GM21381 (cell line): Measurements from ENCODE around the gene ARHGEF2.
A peak's percentile ranks its signal among the peaks of the same experiment; 100 is the strongest.

Source experiments
- ATAC-seq: cut with Tn5 transposase; IDR thresholded peaks from one replicate; pipeline ENCODE4 v1.9.1; 2021; ENCODE audit warnings: mild to moderate bottlenecking, moderate library complexity; ENCODE audit not compliant: unreplicated experiment

The ARHGEF2 gene

DNA sequence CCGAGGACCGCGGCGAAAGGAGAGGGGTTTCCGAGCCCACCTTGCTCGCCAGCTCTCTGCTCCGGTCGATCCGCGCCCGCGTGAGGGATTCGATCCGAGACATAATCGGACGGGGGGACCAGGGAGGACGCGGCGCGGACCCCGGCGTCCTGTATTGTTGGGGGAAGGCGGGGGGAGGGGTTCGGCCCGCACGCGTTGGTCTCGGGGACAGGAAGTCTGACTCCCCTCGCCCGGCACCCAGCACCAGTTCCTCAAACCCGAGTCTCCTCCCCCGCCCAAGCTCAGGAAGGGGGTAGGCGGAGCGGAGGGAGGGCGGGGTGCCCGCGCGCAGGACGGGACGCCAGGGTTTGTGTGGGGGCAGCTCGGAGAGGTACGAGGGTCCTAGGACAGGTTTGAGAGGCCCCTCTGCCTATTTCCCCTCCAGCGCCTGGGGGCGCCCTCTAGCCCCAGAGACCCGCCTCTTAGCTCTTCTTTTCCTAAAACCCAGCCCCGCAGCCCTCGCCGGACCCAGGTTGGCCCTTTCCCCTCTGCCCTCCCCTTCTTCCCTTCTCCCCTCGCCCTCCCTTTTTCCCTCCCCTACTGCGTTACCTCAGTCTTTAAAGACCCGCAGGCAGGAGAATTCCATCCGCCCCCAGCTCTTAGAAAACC lies at the start of gene ARHGEF2:
ARHGEF2 (minus strand) TSS at position 223 of the 648 bp plus-strand sequence; CDS start at position 103, 120 bp downstream.
- ATAC-seq, result peak; percentile 37

DNA sequence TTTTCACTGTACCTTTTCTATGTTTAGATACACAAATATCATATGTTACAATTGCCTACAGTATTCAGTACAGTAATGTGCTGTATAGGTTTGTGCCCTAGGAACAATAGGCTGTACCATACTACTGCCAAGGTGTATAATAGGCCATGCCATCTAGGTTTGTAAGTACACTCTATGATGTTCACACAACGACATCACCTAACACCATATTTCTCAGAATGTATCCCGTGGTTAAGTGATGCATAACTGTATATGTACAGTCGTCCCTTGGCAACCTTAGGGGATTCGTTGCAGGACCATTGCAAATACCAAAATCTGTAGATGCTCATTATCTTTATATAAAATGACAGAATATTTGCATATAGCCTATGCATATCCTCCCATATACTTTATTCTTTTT lies 48.2 kb upstream of the ARHGEF2 start:
- no peak for ATAC-seq

DNA sequence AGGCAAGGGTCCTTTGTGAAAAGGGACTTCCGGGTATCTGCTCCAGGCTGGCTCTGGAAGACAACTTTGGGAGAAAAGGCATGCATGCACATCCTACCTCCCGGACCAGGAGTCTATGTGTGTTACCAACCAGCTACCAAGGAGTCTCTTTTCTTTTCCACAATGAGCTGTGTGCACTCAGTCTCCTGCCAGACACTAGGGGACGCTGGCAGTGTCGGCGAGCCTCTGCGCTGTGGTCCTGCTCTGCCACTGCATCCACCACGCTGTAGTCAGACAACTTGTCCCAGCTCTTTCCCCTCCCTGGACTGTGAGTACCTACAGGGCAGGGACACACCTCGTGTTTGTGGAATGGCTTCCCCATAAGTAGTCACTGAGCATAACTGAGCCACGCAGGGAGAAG lies 47.5 kb upstream of the ARHGEF2 start:
- ATAC-seq, result no peak

DNA sequence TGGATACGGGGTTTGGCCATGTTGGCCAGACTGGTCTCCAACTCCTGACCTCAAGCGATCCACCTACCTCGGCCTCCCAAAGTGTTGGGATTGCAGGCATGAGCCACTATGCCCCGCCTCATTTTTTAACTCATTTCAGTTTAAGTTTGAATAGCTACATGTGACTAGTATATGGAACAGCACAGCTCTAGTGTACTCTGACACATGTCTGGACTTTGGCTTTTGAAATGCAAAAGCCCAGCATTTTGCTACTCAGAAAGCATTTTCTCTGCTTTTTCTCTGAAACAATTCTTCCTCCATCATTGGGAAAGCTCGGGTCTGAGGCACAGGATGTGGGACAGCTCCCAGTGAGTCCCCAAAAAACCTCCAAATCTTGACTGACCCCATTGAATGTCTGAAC lies 46.5 kb upstream of the ARHGEF2 start:
- ATAC-seq, result no peak

DNA sequence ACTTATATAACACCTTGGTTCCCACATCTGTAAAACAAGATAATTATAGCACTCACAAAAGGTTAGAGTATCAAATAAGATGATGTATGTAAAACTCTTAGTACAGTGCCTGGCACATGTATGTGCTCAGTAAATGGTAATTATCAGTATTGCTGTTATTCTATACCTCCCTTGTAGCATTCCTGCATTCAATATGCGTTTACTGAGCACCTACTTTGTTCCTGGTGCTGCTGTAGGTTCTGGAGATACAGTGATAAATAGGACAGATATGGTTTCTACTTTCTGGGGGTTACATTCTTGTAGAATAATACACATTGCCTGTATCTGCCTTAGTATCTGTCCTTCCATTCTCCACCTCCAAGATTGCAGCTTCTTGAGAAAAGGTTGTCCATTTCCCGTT lies 43.6 kb upstream of the ARHGEF2 start:
- no peak for ATAC-seq

DNA sequence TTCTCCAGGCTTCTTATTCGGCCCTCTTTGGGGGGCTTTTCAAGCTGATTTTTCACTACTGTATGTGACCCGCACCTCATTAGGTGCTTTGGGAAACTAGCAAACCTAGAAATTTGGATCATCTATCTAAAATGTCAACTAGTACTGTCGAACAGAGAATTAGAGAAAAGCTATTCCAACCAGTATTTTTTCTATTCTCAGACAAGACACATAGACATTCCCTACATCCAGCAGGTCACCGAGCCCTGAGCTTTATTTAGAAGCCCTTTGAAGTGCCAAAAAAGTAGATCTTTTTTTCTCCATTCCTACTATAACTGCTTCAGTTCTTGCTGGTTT lies 42.7 kb upstream of the ARHGEF2 start:
- ATAC-seq, result no peak

DNA sequence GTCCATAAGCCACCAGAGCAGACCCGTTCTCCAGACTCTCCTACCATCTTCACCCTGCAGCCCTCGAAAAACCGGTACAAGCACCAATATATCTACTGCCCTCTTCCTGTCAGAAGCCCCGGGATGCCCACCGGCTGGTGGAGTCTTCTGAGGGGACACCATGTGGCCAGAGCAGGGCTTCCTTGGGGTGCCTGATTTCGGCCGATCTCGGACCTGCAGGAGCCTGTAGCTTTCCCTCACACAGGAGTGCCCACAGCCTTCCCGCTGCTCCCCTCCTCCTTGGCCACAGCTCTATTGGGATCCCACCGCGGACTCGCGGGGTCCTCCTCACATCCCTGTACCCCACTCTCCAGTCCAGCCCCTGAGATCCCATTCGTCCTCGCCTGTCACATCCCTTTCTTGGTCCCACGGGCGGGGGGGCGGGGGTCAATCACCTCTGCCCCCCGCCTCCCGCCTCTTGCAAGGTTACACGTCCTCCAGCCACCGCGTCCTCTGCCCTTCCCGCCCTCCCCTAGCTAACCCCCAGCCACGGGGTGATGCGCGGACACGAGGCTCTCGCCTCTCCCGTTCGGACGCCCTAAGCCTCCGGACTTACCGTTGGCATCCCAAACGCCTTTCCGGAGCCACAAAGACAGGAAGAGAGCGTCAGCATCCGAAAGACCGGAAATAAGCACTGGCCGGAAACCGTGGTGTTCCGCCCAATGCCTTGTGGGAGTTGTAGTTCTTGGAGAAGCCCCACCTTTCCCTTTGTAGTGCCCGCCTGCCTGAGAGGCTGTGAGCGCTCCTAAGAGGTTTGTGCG lies 42.1 kb upstream of the ARHGEF2 start, which contains the start of gene SSR2:
SSR2 (minus strand) TSS at position 659 of the 800 bp plus-strand sequence. CDS start 784 bp downstream, outside the sequence.
- peak; percentile 97 for ATAC-seq

DNA sequence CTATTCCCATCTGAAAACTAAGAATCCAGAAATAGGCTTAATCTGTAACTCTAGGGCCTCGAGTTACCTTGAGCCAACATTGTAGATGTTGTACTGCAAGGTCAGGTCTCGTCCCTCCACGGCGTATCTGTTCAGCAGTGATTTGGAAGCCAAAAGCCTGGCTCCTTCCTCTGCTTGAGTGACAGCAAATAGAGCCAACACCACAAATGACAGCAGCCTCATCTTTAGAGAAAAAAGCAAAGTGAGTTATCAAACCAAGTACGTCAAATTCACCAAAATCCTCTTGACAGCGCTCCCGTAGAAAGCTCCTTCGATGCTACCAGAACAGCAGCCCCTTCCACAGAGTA lies 41.6 kb upstream of the ARHGEF2 start:
- no peak for ATAC-seq

DNA sequence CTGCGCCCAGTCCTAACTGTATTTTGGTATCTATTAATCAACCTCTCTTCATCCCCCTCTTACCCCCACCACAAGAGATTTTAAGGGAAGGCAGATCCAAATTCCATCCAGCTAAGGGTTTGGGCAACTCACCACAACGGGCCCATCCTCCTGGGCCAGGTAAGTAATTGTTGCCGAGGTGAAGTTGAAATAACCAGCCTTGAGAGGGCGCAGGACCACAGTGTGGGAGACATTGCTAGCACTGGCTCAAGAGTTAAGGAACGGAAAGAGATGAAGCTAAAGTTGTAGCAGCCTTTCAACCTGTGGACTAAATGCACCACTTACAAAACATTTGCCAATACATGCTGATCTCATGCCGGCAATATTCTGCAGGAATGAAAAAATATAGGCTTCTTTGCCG lies 36.5 kb upstream of the ARHGEF2 start:
- no peak for ATAC-seq

DNA sequence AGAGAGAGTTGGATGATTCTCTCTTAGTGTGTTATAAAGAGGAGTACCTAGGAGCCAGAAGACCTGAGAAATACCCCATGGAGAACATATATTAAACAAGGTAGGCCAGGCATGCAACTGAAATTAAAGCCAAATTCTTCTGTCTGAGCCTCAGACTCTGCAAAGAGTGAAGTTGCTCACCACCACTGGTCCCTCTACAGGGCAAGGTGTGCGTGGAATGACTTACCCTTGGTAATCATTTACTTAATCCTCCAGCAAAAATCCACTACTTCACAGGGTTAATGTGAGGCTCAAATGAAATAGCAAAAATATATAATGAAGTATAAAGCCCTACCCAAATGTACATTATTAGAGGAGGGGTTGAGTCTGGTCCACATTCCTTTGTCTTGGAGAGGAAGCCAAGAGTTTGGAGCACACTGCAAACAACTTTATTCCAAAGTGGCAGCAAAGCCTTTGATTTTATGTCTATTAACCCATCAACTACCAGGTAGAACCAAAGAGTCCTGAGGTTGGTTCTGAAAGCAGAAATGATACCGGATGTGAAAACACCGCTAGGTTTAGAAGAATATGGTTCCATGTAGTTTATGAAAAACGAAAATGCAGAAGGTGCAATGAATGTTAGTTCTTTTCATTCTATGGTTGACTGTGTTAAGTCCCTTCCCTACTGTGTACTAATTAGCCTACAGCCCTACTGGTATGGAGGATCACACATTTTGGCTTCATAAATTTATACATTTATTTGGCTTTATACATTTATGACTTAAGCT lies 33.9 kb upstream of the ARHGEF2 start:
- ATAC-seq, result peak; percentile 78

DNA sequence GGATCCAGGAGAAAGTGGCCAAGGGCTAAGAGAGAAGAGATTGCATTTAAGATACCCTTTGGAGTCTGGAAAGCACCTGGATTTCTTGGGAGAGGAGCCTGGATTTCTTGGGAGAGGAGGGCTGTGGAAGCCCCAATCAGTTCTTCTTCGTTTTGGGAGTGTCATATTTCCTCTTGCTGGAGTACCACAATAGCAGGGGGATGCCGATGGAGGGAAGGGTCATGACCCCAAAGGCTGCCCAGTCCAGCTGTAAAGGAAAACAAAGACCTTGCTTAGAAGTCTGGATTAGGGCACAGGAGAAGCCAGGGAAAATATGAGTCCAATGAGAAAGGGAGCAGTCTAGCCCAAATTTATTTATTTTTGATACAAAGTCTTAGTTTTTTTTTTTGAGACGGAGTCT lies 31.1 kb upstream of the ARHGEF2 start:
- no peak for ATAC-seq

DNA sequence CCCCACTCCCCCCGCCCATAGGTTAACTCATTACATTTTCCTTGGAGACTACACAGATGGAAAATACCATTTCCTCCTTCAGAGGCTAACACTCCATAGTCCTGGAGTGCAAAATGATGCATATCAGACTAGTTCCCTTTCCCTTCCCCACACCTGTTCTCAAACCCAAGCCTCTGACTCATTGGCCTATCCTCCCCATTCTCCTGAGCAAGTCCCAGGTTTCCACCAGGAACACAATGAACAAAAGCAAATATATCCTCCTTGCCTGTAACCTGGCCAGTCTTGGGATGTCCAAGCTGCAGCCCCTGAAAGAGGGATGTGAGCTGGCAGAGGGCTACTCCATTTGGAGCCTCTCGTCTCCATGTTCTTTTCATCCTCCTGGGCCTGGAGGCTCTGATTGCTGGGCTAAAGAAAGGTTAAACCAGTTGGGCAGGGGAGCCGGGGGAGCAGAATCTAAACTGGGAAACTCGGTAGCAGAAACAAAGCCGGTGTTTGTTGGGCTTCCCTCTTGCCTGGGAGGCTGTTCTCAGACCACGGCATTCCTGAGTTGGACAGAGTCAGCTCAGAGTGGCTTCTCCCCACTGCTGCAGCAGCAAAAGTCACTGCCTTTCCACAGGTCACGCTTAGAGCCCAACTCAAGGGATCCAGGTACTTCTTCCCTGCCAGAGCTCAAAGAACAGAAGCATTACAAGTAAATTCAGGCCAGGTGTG lies 28.5 kb upstream of the ARHGEF2 start:
- ATAC-seq, result no peak

DNA sequence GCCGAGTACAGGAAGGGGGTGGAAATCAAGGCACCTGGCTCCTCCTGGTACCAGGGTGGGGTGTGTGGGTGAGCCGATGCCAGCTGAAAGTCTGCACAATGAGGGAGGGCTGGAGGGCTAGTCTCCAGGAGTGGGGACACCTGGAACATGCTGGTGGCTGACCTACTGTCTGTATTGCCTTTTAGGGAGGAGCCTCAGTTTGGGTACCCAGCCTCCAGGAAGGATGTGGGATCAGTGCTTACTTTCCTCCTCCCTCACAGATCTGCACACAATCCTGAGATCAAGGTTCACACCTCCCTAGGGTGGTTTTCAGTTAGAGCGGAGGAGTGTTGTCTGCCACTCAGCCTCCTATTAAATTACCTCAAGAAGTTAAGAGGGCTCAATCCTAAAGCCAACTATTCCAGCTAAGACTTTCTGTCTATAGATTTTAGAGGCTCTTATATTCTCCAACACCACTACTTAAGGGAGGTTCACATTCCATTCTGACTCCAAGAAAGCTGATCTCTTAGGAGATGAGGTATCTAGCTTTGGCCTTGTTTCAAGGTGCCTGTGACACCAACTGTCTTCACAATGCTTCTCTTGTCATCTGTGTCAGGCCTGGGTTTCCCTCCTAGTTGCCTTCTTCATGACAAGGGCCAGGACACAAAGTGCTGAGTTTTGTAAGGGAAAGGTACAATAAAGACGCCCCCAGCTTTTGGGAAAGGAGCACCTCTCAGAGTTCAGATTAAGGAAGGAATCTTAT lies 26.7 kb upstream of the ARHGEF2 start:
- ATAC-seq, result no peak

DNA sequence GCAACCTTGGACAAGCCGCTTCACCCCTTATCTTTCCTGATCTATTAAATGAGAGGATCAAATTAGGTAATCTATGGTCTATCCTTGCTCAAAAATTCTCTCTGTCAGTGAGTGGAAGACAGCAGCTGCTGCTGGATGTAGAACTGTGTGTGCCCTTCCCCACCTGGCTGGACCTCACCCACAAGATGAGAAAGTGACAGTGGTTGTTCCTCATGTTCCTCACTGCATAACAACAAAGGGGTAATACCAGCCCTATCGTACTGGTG lies 25.5 kb upstream of the ARHGEF2 start:
- ATAC-seq, result no peak

DNA sequence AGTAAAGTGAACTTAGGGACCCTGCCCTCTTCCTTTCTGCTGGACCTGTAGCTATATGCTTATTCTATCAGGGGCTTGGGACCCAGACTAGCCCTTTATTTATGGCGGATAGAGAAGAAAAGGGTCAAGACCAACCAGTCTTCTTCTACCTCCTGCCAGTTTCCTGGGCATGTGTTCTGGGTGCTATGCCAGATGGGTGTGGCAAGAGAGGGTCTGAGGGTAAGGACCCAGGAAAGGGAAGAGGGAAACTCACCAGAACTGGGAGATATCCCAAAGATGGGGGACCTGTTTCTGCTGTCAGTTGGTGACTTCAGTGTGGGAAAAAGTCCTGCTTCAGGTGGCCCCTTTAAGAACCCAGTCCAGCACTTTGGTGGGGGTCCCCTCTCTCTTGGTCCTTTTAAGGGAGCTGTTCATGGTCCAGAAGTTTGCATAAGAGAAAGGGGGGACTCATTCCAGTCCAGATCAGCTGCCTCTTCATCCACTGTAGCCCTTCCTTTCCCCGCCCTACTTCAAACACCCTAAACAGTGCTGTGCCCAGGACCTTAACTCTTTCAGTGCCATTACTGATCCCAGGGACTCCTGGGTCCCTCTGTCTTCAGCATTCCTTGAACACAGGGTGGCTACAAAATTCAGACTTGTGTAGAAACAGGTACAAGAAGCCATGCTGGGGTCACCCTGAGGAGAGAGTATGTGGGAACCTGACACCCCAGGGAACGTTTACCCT lies 24.0 kb upstream of the ARHGEF2 start:
- no peak for ATAC-seq

DNA sequence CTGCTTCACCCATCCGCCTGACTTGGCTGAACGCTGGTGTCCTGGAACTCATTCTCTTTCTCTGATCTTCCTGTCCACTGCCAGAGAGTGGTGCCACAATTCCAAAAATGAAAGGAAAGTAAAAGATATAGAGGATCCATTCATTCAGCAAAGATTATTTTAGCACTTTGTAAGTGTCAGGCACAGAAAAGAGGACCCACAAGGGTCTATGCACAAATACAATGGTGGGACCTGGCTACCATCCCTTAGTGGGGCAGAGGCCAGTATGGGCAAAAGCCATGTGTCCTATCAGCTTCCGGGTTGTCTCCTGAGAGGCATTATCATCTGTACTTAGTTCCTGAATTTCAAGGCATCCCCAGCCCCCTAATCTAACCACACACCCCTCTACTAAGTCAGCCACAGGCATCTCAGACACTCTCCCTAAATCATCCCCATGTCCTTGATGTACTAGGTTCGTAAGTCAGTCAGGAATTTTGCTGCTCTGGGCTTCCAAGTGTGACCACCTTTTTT lies 23.4 kb upstream of the ARHGEF2 start:
- ATAC-seq, result no peak

DNA sequence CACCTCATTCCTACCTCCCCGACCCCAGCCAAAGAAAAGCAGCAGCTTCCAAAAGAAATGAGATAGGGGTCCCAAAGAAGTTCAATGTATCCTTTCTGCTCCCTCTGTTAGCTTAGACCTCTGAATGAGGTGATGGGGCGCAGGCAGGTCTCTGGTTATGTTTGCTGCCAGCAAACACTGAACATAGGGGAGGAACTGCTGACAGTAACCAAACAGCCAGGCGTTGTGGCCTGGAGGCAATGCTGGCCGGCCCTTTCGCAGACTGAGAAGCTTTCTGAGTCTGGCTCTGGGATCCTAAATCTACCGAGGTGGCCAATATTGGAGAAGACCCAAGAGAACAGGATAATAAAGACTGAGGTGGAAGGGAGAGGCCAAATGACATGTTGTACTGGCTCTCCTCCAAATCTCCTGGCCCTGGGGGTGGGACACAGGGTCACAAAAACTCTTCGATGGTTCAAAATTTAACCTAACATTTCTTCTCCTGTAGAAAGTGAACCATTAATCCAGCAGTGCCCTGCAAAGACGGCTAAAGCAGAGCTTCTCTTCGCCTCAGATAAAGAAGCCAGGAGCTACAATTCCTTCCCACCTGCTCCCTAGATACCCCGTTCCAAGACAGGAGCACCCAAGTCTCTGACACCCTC lies 22.8 kb upstream of the ARHGEF2 start:
- ATAC-seq, result no peak

DNA sequence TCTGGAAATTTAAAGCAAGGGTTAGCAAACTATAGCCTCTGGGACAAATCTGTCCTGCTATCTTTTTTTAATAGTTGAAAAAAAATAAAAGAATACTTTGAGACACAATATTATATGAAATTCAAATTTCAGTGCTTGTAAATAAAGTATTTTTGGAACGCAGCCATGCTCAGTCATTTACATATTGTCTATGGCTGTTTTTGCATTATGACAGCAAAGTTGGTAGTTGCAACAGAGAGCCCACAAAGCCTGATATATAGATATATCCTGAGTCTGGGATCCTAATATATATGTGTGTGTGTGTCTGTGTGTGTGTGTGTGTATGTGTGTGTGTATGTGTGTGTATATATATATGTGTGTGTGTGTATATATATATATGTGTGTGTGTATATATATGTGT lies 21.6 kb upstream of the ARHGEF2 start:
- ATAC-seq, result no peak

DNA sequence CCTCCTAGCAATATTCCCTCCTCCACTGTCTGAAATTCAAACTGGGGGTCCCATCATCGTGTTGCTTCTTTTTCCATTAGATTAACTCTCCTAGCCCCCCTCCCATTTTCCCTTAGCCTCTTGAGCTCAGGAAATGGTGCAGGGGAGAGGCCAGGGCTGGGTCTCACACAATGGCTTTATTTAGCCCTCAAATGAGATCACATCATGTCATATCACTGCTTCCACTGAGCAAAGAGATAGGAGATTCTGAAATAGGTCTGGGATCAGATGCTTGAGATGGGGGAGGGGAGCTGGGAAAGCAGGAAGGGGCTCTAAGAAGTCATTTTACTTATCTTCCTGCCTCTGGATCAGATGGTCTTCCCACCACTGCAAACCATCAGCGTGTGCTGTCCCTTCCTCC lies 17.8 kb upstream of the ARHGEF2 start:
- no peak for ATAC-seq

DNA sequence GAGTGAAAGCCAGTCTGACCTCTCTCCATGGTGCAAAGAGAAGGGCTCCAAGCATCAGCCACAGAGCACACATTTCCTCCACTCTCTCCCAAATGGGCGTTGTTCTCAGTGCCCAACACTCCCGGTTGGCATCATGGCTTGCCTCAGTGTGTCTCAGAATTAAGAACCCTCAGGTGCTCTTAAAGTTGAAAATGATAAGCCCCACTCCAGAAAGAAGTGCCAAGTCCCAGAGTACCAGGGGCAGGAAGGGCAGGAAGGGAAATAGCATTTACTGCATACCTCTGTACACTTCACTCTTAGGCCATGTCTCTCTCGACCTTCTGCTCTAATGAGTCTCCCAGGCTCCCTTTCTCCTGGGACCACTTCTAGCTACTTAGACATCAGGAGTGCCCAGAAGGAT lies 15.2 kb upstream of the ARHGEF2 start:
- no peak for ATAC-seq
